NCI-H82 treated with DMSO at 0.1 percent for 48 hours (cell line): ENCODE measurements around the gene RTN4RL1.

ENCODE experiments used
- DNase-seq: peaks from one replicate; lab custom pipeline; 2025; ENCODE audit not compliant: unreplicated experiment; lab: John Stamatoyannopoulos, UW

The RTN4RL1 gene

DNA sequence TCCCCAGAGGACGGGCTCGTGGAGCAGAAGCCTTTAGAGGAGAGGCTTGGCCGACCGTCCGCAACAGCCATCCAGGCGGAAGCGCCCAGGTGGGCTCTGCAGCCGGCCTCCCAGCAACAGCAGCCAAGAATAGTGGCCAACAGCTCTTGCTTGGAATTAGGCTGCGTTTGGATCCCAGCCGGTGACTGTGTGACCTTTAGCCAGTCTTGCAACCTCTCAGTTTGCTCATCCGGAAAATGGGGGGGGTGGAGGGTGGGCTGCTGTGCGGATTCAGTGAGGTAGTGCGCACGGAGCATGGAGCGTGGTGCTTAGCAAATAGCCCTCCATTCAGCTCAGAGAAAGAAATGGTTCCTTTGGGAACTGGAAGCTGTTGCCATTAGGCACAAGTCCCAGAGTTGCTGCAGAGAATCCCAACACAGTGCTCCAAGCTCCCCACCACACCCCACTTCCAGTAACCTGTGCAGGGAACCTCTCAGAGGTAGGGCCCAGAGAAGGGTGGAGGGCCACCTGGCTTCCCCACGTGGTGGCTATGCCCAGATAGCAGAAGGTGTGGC lies 46.7 kb downstream of the RTN4RL1 start:
- no peak for DNase-seq

- no peak for DNase-seq
These were observed 47.3 kb downstream of the RTN4RL1 start for GRCh38 chr17:1977583-1978395.

DNA sequence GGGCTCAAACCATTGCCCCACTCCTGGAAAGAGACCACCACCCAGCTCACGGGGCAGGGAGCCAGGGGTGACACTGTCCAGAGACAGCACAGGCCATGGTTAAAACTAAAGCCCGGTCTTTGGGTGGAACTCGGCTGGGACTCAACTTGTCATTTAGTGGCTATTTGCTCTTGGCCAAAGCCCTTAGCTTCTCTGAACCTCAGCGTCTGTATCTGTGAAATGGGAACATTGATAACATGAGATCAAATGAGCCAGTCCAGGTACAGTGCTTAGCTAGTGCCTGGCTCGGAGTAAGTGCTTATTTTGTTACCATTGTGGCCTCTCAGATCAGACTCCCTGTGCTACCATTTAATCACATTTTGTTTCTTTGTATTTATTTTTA lies 48.5 kb downstream of the RTN4RL1 start:
- DNase-seq = no peak

DNA sequence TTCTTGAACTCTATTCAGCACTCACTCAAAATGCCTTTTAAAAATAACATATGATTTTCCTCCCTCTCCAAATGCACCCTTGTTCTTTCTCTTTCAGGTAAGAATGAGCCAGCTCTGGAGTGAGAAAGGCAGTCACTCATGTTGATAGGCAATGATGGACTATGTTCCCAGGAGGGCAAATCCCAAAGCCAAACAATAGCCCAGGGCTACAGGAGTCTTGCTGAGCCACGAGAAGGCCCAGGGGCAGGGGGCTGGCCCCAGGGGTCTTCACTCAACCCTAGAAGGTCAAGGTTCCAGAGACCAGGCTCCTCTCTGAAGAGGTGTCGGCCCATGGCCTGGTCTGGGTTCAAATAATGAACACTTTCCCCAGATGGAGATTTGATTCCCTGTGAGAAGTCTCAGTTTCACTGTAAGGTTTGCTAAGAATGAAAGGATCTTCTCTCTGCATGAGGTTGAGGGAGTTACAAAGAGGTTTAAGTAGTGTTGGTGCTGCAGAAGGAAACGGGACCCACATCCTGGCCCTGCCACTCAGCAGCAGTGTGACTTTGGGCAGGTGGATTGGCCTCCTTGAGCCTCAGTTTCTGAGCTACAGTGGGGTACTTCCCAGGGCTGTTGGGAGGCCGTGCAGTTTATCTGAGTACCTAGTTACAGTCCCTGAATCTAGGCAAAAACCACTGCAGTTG lies 49.0 kb downstream of the RTN4RL1 start:
- DNase-seq = no peak

GRCh38 chr17:1975573-1975972 lies 49.6 kb downstream of the RTN4RL1 start:
- DNase-seq = no peak

GRCh38 chr17:1972487-1973160 lies 52.5 kb downstream of the RTN4RL1 start:
- no peak for DNase-seq

DNA sequence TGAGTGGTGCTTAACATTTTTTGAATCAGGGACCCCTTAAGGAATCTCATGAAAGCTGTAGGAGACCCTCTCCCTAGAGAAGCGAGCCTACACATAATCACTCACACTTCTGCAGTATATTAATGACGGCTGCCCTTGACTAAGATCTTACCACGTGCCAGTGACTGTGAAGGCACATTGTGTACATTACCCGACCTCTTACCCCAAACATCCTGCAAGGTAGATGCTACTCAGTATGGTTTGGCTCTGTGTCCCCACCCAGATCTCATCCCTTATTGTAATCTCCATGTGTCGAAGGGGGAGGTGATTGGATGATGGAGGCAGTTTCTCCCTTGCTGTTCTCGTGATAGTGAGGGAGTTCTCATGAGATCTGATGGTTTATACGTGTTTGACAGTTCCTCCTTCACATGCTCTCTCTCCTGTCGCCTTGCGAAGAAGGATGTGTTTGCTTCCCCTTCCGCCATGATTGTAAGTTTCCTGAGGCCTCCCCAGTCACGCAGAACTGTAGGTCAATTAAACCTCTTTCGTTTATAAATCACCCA lies 54.2 kb downstream of the RTN4RL1 start:
- no peak for DNase-seq

- no peak for DNase-seq
These were observed 55.4 kb downstream of the RTN4RL1 start for GRCh38 chr17:1969712-1970111.

- DNase-seq = peak; percentile 64
These were observed 57.9 kb downstream of the RTN4RL1 start for GRCh38 chr17:1967213-1967612.

DNA sequence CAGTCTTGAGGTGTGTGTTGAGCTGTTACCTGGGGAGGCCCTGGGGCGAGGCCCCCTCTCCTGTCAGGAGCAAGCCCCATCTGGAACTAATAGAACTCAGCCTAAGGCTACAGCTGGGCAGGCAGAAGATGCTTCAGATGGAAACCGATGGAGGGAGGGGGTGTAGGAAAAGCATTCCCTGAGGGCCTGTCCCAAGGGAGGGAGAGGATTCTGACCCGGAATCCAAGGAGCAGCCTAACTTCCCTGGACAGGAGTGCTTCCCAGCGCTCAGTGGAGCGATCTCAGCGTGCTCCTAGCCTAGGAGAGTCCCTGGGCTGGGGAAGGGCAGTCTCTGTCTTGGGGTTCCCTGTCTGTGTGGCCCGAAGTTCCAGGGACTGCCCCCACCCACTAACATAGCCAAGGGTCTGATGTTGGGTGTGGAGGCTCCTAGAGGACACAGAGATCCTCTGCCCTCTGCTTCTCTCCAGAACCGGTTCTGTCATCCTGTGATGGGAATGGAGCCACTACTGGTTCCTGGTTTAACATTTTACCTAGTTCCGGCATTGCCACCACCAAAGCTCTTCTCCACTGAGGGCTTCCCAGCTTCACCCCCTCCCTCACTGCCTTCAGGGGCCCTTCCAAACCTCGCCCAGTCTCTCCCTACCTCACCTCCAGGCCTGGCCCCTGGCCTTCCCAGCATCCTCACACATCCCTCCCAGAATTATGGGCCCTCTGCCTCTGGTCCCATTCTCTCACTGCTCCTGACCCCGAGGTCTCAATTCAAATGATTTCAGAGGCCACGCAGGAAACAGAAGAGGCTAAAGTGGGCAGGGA lies 58.7 kb downstream of the RTN4RL1 start:
- DNase-seq = no peak

- DNase-seq = peak; percentile 69
These were observed 59.4 kb downstream of the RTN4RL1 start for GRCh38 chr17:1965556-1966273.

DNA sequence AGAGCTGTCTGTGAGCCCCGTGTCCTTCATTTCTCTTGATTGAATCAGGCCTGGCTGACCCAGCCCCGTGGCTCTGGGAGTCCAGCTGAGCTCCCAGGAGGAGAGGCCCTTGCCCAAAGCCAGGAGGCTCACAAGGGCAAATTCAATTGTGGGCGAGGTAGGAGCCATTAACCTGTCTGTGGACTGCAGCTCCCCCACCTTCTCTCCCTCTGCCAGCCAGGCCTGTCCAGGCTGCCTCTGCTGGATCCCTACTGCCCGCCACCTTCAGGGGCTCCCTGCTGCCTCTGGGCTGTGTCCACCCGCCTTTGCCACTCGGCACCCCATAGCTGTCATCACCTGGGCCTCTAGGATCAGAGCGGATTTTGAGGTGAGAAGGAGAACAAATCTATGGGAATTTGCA lies 61.9 kb downstream of the RTN4RL1 start:
- DNase-seq = no peak

DNA sequence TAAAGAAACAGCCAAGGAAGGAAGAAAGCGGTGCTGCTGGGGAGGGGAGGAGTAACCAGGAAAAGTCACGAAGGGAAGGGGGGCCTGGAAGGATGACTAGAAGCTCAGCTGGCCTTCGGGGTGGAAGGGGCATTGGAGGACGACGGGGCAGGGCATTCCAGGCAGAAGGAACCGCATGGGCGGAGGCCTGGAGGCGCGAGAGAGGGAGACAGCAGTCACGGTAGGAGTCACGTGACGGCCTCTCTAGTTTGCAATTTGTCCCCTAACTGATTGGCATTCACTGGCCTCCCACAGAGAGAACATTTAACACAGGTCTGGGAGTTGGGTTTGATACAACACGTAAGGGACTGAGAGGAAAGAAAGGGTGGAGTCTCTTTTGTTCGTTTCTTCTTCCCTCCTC lies 63.9 kb downstream of the RTN4RL1 start:
- DNase-seq = no peak

GRCh38 chr17:1960545-1960912 lies 64.6 kb downstream of the RTN4RL1 start:
- DNase-seq = no peak

- DNase-seq = no peak
These were observed 65.1 kb downstream of the RTN4RL1 start for GRCh38 chr17:1959871-1960544.

DNA sequence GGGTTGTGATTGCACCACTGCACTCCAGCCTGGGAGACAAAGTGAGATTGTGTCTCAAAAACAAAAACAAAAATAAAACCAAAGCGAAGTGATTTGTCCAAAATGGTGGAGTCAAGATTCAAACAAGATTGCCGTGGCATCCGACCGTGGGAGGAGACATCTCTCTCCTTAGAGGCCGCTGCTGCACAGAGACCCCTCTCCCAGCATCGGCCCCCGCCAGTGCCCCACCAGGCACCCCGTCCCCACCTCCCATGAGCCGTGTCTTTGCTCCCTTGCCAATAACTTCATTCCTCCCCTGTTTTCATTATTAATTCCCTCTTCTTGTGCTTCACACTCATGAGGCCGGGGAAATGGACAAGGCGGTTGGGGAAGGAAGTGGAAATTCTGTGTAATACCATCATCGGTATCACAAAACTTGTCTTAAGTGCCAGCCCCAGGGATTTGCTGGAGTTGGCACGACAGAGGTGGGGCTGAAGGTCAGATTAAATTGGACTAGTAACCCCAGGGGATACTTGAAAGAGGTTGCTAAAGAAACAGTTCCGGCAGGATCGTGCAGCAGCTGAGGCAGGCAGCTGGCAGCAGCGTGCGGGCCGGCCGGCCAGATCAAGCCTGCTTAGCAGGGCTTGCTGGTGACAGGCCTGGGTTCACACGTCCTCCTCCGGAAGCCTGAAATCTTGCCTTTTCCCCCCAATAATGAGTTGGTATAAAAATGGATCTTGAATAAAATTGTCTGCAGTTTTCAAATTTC lies 66.8 kb downstream of the RTN4RL1 start:
- DNase-seq = no peak

GRCh38 chr17:1957037-1957436 lies 68.1 kb downstream of the RTN4RL1 start:
- DNase-seq = no peak

- no peak for DNase-seq
These were observed 69.0 kb downstream of the RTN4RL1 start for GRCh38 chr17:1956134-1956533.

- DNase-seq = no peak
These were observed 71.3 kb downstream of the RTN4RL1 start for GRCh38 chr17:1953831-1954230.
